PC-9 (cell line): ENCODE measurements around the gene MST1R.

Experiments
- EZH2 ChIP-seq: fragments of 200-600 bp; sonication (generic); IDR thresholded peaks from 2 replicates; pipeline ENCODE4 v1.8.0; 2017; ENCODE audit warnings: antibody characterized with exemption, low read depth
- TF ChIP-seq, protein P1 (sequence below): fragments of 200-600 bp; sonication (generic); conservative IDR thresholded peaks from 2 replicates; pipeline ENCODE4 v1.6.1; 2017; ENCODE audit warnings: mixed run types, antibody characterized with exemption, mild to moderate bottlenecking, moderate library complexity

- TF ChIP-seq, protein P1, sequence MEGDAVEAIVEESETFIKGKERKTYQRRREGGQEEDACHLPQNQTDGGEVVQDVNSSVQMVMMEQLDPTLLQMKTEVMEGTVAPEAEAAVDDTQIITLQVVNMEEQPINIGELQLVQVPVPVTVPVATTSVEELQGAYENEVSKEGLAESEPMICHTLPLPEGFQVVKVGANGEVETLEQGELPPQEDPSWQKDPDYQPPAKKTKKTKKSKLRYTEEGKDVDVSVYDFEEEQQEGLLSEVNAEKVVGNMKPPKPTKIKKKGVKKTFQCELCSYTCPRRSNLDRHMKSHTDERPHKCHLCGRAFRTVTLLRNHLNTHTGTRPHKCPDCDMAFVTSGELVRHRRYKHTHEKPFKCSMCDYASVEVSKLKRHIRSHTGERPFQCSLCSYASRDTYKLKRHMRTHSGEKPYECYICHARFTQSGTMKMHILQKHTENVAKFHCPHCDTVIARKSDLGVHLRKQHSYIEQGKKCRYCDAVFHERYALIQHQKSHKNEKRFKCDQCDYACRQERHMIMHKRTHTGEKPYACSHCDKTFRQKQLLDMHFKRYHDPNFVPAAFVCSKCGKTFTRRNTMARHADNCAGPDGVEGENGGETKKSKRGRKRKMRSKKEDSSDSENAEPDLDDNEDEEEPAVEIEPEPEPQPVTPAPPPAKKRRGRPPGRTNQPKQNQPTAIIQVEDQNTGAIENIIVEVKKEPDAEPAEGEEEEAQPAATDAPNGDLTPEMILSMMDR, result no peak
- TF ChIP-seq EZH2, result no peak
Measured at GRCh38 chr3:49877716-49878115, 26.0 kb downstream of the MST1R start.
